Endothelial cell of umbilical vein (primary cell): ENCODE results near the gene PLEKHA4.
"Not testable (repeated sequence)": the region's sequence is repeated elsewhere in the genome, so short reads cannot be mapped to it uniquely, and the experiment has no call there.

Source experiments
- EZH2 ChIP-seq: IDR thresholded peaks from 2 replicates; pipeline ENCODE4 v1.6.1; 2012; ENCODE audit warnings: borderline replicate concordance, low read depth, mild to moderate bottlenecking, moderate library complexity, low read length, inconsistent platforms; ENCODE audit not compliant: severe bottlenecking
- MYC ChIP-seq: IDR thresholded peaks from one replicate; pipeline ENCODE4 v1.6.1; 2011; ENCODE audit warnings: mild to moderate bottlenecking, low read depth, low read length
- POLR2A ChIP-seq: IDR thresholded peaks from 2 replicates; pipeline ENCODE4 v1.6.1; 2012; ENCODE audit warnings: low read depth, mild to moderate bottlenecking, control low read depth, low read length
- POLR2AphosphoS5 ChIP-seq: IDR thresholded peaks from 2 replicates; pipeline ENCODE4 v1.6.1; 2012; ENCODE audit warnings: low read depth, mild to moderate bottlenecking, control low read depth, low read length, moderate library complexity; ENCODE audit not compliant: insufficient read depth
- TF ChIP-seq, protein P1 (sequence below), 2 donors: IDR thresholded peaks; 1 replicate in 1 of 2; 2 replicates in 1 of 2; pipeline ENCODE4 v1.5.1; 2011; ENCODE audit warnings: low read length in 2 of 2, mild to moderate bottlenecking in 2 of 2, moderate library complexity in 2 of 2, control low read depth in 1 of 2, inconsistent platforms in 1 of 2, low read depth in 1 of 2; ENCODE audit not compliant: insufficient read depth in 1 of 2; ENCODE audit errors: extremely low read depth in 1 of 2

DNA sequence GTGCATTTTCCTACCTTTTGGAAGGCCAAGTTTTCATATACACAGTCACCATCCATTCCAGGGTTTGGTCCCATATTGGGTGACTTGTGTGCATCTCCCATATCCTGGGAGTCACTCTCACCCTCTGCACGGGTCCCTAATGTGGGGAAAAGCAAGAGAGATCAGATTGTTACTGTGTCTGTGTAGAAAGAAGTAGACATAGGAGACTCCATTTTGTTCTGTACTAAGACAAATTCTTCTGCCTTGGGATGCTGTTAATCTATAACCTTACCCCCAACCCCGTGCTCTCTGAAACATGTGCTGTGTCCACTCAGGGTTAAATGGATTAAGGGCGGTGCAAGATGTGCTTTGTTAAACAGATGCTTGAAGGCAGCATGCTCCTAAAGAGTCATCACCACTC, 21.1 kb upstream of the PLEKHA4 start:
- not testable (repeated sequence) for TF ChIP-seq MYC, POLR2A, POLR2AphosphoS5, EZH2
- TF ChIP-seq, protein P1, sequence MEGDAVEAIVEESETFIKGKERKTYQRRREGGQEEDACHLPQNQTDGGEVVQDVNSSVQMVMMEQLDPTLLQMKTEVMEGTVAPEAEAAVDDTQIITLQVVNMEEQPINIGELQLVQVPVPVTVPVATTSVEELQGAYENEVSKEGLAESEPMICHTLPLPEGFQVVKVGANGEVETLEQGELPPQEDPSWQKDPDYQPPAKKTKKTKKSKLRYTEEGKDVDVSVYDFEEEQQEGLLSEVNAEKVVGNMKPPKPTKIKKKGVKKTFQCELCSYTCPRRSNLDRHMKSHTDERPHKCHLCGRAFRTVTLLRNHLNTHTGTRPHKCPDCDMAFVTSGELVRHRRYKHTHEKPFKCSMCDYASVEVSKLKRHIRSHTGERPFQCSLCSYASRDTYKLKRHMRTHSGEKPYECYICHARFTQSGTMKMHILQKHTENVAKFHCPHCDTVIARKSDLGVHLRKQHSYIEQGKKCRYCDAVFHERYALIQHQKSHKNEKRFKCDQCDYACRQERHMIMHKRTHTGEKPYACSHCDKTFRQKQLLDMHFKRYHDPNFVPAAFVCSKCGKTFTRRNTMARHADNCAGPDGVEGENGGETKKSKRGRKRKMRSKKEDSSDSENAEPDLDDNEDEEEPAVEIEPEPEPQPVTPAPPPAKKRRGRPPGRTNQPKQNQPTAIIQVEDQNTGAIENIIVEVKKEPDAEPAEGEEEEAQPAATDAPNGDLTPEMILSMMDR (IDR thresholded peaks at IDR 0.05; ENCODE audit: extremely low read depth in 1 of 2, insufficient read depth in 1 of 2, low read depth in 1 of 2, low read length in 2 of 2): not testable (repeated sequence)
